ENCODE measurements around the gene TBC1D10B. TPM values are rescaled to one million over a fixed set of nuclear protein-coding genes. Genes with fewer than 3 reads are reported as not detected.
A peak's percentile ranks its signal among the peaks of the same experiment; 100 is the strongest.

Gene TBC1D10B
- total and polyA plus RNA-seq, 2 of the 8 experiments (the other 6 are each of a cell fraction or from before 2014, with no cell fraction given) = 15.4 to 28.6 TPM

DNA sequence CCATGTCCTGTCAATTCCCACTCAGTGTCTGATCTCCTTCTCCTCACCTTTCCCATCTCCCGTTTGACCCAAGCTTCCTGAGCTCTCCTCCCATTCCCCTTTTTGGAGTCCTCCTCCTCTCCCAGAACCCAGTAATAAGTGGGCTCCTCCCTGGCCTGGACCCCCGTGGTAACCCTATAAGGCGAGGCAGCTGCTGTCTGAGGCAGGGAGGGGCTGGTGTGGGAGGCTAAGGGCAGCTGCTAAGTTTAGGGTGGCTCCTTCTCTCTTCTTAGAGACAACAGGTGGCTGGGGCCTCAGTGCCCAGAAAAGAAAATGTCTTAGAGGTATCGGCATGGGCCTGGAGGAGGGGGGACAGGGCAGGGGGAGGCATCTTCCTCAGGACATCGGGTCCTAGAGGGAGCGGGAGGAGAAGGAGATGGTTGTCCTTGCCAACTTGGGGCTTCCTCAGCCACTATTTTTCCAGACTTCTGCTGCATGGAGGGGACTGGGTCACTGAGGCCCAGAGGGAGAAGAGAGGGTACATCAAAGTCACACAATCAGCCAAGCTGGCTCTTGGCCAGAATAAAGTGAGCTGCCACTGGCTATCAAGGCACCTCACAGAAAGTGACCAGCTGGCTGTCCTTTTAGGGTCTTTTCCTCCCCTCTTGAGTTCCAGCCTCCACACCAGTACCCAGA is 1.9 kb upstream of the TBC1D10B start:
- no peak overlapping the region for H3K14ac ChIP-seq (ENCODE audit: insufficient read length)
- H3K56ac ChIP-seq (replicated peaks; ENCODE audit: insufficient read length, low read depth, low read length) = no peak overlapping the region
- no peak overlapping the region for H2BK120ac ChIP-seq (replicated peaks; ENCODE audit: low read depth, low read length)
- peaks cover 8% of the 10 kb centered on the region for H3K79me1 ChIP-seq (ENCODE audit: low read depth, low read length)
- H3K4ac ChIP-seq (replicated peaks; ENCODE audit: insufficient read length, low read depth, low read length) = no peak overlapping the region
- H3K27ac ChIP-seq (ENCODE audit: low read depth, low read length) = no peak overlapping the region
- WGBS, 2 experiments (ENCODE audit: extremely low coverage in 1 of 2, insufficient coverage in 1 of 2, insufficient read length in 1 of 2, insufficient replicate concordance in 2 of 2, low coverage in 1 of 2, low lambda C conversion rate in 2 of 2, missing lambda C conversion rate in 1 of 2) = 86% methylated on average over 6 of the region's 6 CpGs; no CpG with 5 or more reads in 1 of the 2 experiments
- peaks cover 0 to 16% of the 10 kb centered on the region in 2 experiments for H4K20me1 ChIP-seq (replicated peaks in 1 of 2; ENCODE audit: control insufficient read depth in 1 of 2, insufficient read depth in 2 of 2, low read length in 2 of 2)
- H3K4me2 ChIP-seq (ENCODE audit: insufficient read depth in 1 of 2, low read depth in 2 of 2, low read length in 2 of 2) = peak overlapping the region in 1 of 2 experiments; percentile 40; a peak in 1 of 4 replicates
- POLR2A ChIA-PET (ENCODE audit: partially characterized antibody) = interaction anchor here (0.6 to 6.9 kb wide), 12 partner anchors 11 to 1110 kb away, joined by 3 to 79 read pairs (median 4); partner anchors contain the start of genes CD2BP2, SEPTIN1, ZNF48 and ZNF771
- no peak overlapping the region for H4K5ac ChIP-seq (ENCODE audit: insufficient read length, low read depth, low read length)
- peaks cover 0 to 20% (median 15%) of the 10 kb centered on the region in 4 experiments; a peak in 6 of 7 replicates for H3K4me1 ChIP-seq (replicated peaks in 1 of 4; ENCODE audit: control insufficient read depth in 3 of 4, insufficient read depth in 4 of 4, low read length in 3 of 4)
- H3K9ac ChIP-seq (replicated peaks in 1 of 4; ENCODE audit: extremely low read depth in 1 of 4, low read depth in 3 of 4, low read length in 3 of 4) = no peak overlapping the region
- no peak overlapping the region for H2AFZ ChIP-seq (ENCODE audit: low read length)
- no peak overlapping the region for H2BK5ac ChIP-seq (ENCODE audit: low read depth, low read length)
- CTCF ChIA-PET (ENCODE audit: partially characterized antibody) = interaction anchor here (0.5 to 2.3 kb wide), 12 partner anchors 13 to 322 kb away, joined by 3 to 12 read pairs (median 4); partner anchors contain the start of genes CD2BP2, DCTPP1, ZNF48 and ZNF771
- H4K91ac ChIP-seq (replicated peaks; ENCODE audit: insufficient read length, low read length) = no peak overlapping the region
- no peaks in the 10 kb centered on the region for H3K36me3 ChIP-seq (ENCODE audit: control insufficient read depth in 2 of 4, insufficient read depth in 4 of 4, low read length in 3 of 4)
- H2AK5ac ChIP-seq (ENCODE audit: low read depth, low read length) = no peak overlapping the region
- no peak overlapping the region for H3K18ac ChIP-seq (ENCODE audit: extremely low read depth, low read length)
- no peak overlapping the region for H3K4me3 ChIP-seq (ENCODE audit: extremely low read depth in 1 of 4, insufficient read depth in 2 of 4, low read depth in 3 of 4, low read length in 4 of 4)
- no peak overlapping the region for H3K23ac ChIP-seq (ENCODE audit: insufficient read length)
- H3K27me3 ChIP-seq (replicated peaks in 1 of 4; ENCODE audit: control insufficient read depth in 3 of 4, extremely low read depth in 1 of 4, insufficient read depth in 3 of 4, low read length in 3 of 4) = no peaks in the 10 kb centered on the region
- no peak for TF ChIP-seq JUN (IDR thresholded peaks at IDR 0.05; ENCODE audit: low read depth, low read length)
- TF ChIP-seq MAFK (IDR thresholded peaks at IDR 0.05; ENCODE audit: low read depth, low read length) = no peak
- TF ChIP-seq RNF2 (IDR thresholded peaks at IDR 0.05; ENCODE audit: borderline replicate concordance, low read depth, low read length, missing control alignments, poor library complexity, severe bottlenecking) = no peak
- no peaks in the 10 kb centered on the region for H3K9me3 ChIP-seq (ENCODE audit: insufficient read depth in 2 of 2, low read depth in 1 of 2, low read length in 1 of 2)
- H2BK15ac ChIP-seq (ENCODE audit: low read length) = 0 out of 2 replicates have a peak overlapping the region, but pooled peaks have one; percentile 61
- peaks cover 0 to 22% of the 10 kb centered on the region in 2 experiments; a peak in 2 of 4 replicates for H3K79me2 ChIP-seq (ENCODE audit: control insufficient read depth in 1 of 2, insufficient read depth in 2 of 2, low read length in 2 of 2)
- H3K23me2 ChIP-seq (ENCODE audit: low read depth, low read length) = peaks cover 11% of the 10 kb centered on the region
- DNase-seq (ENCODE audit: low read depth in 1 of 2, low spot score in 2 of 2) (no peak), FAIRE-seq (no peak)
- H2BK20ac ChIP-seq (ENCODE audit: low read length) = no peak overlapping the region
- peak overlapping the region; percentile 68; the same call in 1 of the 2 replicates for H2BK12ac ChIP-seq (ENCODE audit: low read depth, low read length)
- no peak overlapping the region for H4K8ac ChIP-seq (ENCODE audit: extremely low read depth, insufficient read depth, low read length)
